HTR-8/SVneo (cell line): ENCODE measurements around the gene RPA1.
A peak's percentile ranks its signal among the peaks of the same experiment; 100 is the strongest.

Experiments
- DNase-seq: peaks from one replicate; pipeline ENCODE4 v3.0.0; 2011; ENCODE audit warnings: low spot score, mixed read lengths; ENCODE audit not compliant: insufficient read length
- FAIRE-seq: peaks from 2 replicates; lab custom pipeline; 2011; peaks lifted over from hg19 to GRCh38; lab: Jason Lieb, UNC

RPA1 gene

DNA sequence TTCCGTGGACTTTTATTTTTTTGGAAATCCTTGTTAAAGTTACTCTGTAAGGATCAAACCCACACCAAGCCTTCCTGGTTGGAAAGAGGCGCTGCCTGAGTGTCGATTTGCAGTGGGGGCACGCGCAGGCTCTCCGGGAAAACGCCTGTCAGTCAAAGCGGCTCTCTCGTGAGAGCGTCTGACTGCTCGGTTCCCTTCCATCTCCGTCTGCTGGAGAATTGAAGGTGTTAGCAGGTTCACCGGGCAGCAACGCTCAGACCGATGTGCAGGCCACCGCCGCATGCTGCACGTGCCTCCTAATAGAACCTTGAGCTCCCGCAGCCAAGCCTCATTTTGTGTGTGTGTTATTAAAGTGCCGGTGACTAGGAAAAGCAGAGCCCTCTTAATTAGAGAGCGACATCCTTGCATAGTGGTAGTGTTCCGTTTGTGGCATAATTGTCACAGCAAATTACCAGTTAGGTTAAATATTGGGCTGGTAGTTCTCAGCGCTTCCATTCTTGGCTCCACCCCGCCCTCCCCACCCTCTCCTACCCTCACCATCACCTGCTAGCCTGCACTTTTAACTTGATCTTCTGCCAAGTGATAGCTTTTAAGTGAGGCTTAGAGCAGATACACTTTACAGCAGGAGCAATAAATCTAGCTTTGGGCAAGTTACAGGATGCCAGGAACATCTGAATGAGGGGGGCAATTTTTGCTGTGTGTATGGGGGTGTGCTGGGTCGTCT, 75.5 kb downstream of the RPA1 start:
- DNase-seq (no peak), FAIRE-seq (no peak)

DNA sequence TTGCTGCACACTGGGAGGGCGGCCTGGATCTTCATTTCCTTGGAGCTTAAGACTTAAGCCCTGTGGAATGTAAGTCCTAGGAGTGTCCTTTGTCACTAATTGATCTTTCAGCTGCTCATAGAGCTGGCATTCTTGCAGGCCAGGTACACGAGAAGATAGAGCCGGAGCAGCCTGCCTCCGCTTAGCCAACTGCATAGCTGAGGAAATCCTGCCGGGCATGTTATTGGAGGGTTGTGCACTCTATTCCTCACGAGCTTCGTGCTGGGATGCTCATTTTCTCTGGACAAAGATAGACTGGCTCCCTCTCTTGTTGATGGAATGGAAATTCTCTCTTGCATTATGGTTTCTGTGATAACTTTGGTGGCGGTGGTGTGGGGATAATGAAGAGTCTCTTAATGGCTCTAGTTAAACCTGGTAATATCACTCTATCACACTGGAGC, 76.9 kb downstream of the RPA1 start:
- peak; percentile 24 for DNase-seq
- FAIRE-seq = no peak

DNA sequence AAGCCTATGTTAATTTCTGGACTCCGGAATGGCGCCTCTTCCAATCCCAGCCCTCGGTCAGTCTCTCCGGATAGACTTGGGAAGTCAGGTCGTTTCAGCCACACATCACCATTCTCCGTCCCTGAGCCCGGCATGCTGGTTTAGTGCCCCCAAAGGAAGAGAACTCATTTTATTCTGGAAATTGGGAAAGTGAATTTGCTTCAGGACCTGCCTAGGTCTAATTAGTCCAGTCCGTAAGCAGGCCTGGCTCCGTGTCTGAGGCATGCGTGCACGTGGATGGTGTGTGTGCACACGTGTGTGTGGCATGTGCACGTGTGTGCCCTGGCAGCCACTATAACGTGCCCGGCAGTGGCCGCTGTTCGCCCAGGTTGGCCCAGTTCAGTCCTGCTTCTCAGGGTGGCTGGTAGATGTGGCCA, 77.4 kb downstream of the RPA1 start:
- DNase-seq (no peak), FAIRE-seq (no peak)

DNA sequence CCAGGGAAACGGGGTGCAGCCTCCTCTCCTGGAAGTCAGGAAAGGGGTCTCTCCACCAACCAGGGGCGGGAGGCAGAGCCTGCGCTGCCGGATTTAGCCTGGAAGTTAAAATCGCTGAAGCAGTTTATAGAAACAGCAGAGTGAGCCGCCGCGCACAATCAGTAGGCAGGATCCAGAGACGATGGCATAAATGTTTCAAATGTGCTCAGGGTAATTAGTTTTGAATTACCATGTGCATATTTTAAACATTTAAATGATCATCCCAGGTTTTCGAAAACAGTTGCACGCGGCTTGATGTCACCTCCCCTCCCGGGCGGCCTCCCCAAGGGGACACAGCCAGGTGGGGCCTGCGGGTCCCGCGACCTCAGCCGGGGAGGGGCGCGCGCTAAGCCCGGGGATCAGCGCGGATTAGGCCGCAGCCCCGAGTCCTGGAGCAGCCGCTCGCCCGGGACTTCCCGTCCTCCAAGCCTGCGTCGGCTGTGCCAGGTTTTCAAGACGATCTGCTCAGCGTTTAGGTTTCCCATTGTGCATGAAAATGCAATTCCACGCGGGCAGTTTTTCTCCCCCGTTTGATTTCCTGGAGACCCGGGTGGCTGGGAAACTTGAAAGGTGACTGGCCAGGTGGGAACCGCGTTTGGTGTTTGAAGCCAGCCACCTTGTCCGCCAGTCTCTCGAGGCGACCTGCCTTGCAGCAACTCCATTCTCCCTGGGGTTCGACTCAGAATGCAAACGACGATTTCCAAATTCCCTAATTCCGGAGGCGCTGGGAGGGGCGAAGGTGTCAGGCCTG, 78.3 kb downstream of the RPA1 start:
- DNase-seq (no peak), FAIRE-seq (peak; percentile 16)

DNA sequence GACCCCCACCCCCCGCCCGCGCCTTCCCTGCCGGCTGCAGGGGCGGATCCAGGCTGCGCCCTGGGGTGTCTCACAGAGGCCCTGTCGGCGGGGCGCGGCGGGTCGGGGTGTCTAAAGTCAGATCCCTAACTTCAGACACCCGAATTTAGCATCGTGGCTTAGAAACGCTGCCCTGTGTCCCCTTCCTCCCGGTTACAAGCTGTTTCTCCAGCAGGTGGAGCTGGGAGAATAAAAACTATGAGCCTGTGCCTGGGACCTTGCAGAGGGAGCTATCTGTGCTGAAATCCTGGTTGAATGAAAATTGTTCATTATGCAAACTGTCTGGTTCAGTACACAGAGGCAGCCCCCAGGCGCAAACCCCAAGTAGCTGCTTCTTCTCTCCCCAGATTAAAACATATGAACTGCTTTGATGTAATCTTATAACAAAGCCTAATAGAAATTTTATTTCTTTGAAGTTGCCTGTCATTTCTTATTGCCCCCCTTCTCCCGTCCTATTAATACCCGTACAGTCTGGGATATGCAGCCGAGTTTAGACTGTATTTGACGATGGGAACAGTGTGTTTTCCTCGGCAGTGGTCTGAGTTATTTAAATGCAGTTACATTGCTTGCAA, 79.0 kb downstream of the RPA1 start:
- peak; percentile 92 for DNase-seq
- FAIRE-seq = no peak

- FAIRE-seq (no peak), DNase-seq (no peak)
These were observed 80.2 kb downstream of the RPA1 start for GRCh38 chr17:1909985-1910384.

GRCh38 chr17:1912146-1912545, 82.3 kb downstream of the RPA1 start:
- FAIRE-seq (no peak), DNase-seq (no peak)

GRCh38 chr17:1913702-1914101, 83.9 kb downstream of the RPA1 start:
- FAIRE-seq = no peak

GRCh38 chr17:1914661-1915083, 84.9 kb downstream of the RPA1 start:
- no peak for FAIRE-seq
- no peak for DNase-seq

More at GRCh38 chr17:1913702-1914101, 83.9 kb downstream of the RPA1 start:
- DNase-seq = no peak

DNA sequence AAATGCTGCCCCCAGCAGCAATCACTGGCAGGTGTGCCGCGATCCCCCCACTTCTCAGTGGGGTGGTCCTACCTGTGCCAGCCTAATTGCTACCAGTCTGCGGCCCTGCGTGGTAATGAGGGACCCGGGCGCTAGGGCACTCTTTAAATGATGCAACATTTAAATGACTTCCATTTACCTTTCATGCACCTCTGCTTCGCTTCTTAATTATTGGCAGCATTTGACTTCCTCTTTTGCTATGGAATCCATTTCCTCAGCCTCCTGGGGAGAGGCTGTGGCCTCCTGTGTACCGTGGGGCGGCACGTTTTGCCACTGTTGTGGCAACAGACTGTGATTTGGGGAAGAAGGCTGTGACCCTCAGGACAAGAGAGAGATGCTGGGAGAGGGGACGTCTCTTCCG, 86.1 kb downstream of the RPA1 start:
- no peak for DNase-seq
- FAIRE-seq = no peak

- FAIRE-seq (no peak), DNase-seq (no peak)
These were observed 86.5 kb downstream of the RPA1 start for GRCh38 chr17:1916316-1916715.

- DNase-seq = no peak
- no peak for FAIRE-seq
These were observed 87.3 kb downstream of the RPA1 start for GRCh38 chr17:1916963-1917715.

DNA sequence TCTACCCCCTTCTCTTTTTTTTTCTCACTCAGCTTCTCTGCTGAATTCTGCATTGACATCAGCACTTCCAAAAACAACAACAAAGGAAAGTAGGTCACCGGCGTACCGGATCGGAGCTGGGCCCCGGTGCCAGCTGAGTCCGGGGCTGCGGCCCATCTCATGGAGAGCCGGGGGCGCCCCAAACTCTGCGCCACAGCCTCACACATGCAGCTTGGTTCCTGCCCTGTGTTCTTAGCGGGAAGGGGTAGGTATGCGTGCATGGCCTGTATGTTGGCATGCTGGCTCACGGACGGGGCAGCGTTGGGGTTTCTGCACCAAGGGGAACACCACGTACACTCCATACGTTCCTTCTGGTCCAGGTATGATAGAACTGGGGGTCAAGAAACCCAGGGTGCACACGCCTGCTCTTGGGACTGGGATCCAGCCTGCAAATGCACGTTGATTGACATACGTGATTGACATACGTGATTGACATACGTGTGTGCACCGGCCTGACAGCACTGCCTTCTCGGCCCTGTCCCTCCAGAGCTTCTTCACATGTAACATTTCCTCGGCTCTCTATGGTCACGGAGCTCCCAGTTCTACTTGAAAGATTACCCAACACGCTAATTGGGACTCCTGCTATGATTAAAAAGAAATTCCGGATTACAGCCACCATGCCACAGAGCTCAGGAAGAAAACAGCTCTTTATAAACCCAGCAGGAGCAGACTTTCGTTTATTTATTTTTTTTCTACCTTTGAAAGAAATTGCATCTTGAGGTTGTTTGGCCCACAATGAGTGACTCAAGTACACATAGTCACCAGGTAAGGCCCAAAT, 88.7 kb downstream of the RPA1 start:
- DNase-seq (no peak), FAIRE-seq (no peak)

DNA sequence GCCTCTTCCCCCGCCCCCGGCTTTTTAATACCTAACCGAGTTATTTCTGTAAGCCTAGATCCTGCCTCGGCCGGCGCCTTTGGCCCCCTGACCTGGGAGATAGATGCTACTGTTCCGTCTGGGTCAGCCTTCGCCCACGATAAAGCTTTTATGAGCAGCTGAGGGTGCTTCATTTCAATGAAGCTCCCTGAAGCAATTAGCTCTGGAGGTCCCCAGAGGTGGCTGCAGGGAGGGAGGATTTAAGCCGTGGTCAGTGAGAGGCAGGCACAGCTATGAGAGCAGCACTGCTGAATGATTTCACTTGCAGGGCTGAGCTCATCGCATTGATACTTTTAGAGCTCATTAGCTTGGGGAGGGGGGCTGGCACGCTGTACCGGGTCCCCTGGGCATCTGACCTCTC, 89.4 kb downstream of the RPA1 start:
- no peak for DNase-seq
- FAIRE-seq = no peak

DNA sequence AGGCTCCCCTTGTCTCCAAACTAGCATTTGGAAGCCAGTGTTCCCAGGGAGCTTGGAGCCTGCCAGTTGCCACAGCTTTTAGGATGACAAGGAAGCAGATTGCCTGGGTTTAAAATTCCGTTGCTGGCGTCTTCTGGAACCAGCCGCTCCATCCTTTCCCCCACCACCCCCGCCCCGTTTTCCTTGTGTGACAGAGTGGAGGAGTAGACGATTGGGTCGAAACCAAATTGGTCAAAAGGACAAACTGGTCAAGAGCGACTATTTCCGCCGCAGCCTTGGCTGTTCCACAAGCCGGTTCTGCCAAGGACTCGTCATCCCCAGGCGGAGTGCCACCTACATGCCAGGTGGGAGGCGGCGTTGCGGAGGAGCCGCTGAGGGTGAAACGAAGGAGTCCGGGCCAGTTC, 91.1 kb downstream of the RPA1 start:
- DNase-seq = no peak
- no peak for FAIRE-seq

DNA sequence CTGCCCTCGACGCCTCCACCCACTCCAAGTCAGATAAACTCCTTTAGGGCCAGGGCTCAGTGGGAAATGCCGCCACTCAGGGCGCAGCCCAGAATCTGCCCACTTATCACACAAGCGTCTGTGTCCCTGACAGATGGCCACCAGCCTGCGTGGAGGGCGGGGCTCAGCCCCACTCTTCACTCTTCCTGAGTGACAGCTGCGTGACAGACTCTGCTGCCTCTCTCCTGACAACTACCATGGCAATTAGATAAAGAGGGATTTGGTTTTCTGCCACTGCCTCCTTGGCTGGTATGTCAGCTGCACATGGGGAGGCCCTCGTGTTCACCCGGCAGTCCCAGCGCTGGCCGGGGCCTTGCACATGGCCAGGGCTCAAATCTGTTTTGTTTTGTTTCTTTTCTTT, 99.2 kb downstream of the RPA1 start:
- no peak for DNase-seq
- no peak for FAIRE-seq

DNA sequence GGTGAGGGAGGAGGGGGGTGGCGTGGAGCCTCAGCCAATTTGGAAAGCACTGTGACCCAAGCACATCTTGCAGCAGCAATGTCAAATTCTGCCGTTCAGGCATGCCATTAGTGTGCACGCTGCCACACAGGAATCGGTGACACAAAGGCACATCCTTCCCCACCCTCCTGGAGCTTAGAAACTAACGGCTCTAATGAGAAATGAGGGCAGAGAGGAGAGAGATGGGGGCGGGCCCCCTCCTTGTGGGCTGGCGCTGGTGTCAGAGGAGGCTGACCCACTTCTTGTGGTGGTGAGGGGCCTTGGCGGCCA, 100.5 kb downstream of the RPA1 start:
- FAIRE-seq = no peak
- DNase-seq = no peak

- DNase-seq (no peak), FAIRE-seq (no peak)
These were observed 102.2 kb downstream of the RPA1 start for GRCh38 chr17:1931844-1932579.
